Spleen (tissue), 11 donors: Measurements from ENCODE around the gene PKHD1. TPM values are rescaled to one million over a fixed set of nuclear protein-coding genes. Genes with fewer than 3 reads are reported as not detected.

Experiments used
- DNase-seq: peaks from one replicate; pipeline ENCODE4 v3.0.0-alpha.2; 2020
- H3K27ac ChIP-seq, 8 donors: fragments of 200-600 bp; sonication (generic) in 7 of 8; 1 replicate in 4 of 8; 2 replicates in 4 of 8; pipeline versions ENCODE4 v1.5.0 to v1.8.0; 2016 to 2021; ENCODE audit warnings: inconsistent platforms in 4 of 8, mild to moderate bottlenecking in 4 of 8, moderate library complexity in 1 of 8
- H3K27me3 ChIP-seq, 7 donors: fragments of 200-600 bp; sonication (generic) in 6 of 7; replicated peaks in 1 of 7; 1 replicate in 4 of 7; 2 replicates in 3 of 7; pipeline versions ENCODE4 v1.5.0 to v1.8.0; 2016 to 2021; ENCODE audit warnings: inconsistent platforms in 3 of 7, mild to moderate bottlenecking in 1 of 7
- H3K36me3 ChIP-seq, 6 donors: fragments of 200-600 bp; sonication (generic) in 5 of 6; 1 replicate in 4 of 6; 2 replicates in 2 of 6; pipeline versions ENCODE4 v1.5.0 to v1.8.0; 2016 to 2021; ENCODE audit warnings: inconsistent platforms in 2 of 6
- H3K4me1 ChIP-seq, 6 donors: fragments of 200-600 bp; sonication (generic) in 5 of 6; 1 replicate in 3 of 6; 2 replicates in 3 of 6; pipeline versions ENCODE4 v1.5.0 to v1.8.0; 2016 to 2021; ENCODE audit warnings: inconsistent platforms in 3 of 6
- H3K4me3 ChIP-seq, 8 donors: fragments of 200-600 bp; sonication (generic) in 7 of 8; 1 replicate in 4 of 8; 2 replicates in 4 of 8; pipeline versions ENCODE4 v1.5.0 to v1.8.0; 2016 to 2021; ENCODE audit warnings: inconsistent platforms in 4 of 8, mild to moderate bottlenecking in 4 of 8, moderate library complexity in 2 of 8
- H3K9me3 ChIP-seq, 8 donors: fragments of 200-600 bp; sonication (generic) in 7 of 8; 1 replicate in 4 of 8; 2 replicates in 4 of 8; pipeline versions ENCODE4 v1.5.0 to v1.8.0; 2016 to 2021; ENCODE audit warnings: inconsistent platforms in 4 of 8
- CTCF ChIP-seq, 11 experiments: fragments of 200-600 bp in 7 of 11; fragments of 450-650 bp in 4 of 11; sonication (generic) in 4 of 11; IDR thresholded peaks in 8 of 11; conservative IDR thresholded peaks in 3 of 11; 1 replicate in 7 of 11; 2 replicates in 4 of 11; pipeline versions ENCODE4 v1.4.0 to v1.8.0; 2016 to 2021; ENCODE audit warnings: antibody characterized with exemption in 11 of 11, inconsistent platforms in 4 of 11, mild to moderate bottlenecking in 1 of 11
- POLR2A ChIP-seq, 3 donors: fragments of 450-650 bp; IDR thresholded peaks; one replicate each; pipeline ENCODE4 v1.5.1; 2017; ENCODE audit warnings: antibody characterized with exemption in 3 of 3, mild to moderate bottlenecking in 1 of 3
- POLR2AphosphoS5 ChIP-seq, 3 donors: sonication (generic); formaldehyde crosslinking; IDR thresholded peaks; one replicate each; pipeline ENCODE4 v1.5.1; 2017; ENCODE audit warnings: antibody characterized with exemption in 3 of 3
- WGBS, 5 donors: extraction: QIAGEN DNeasy Blood & Tissue Kit in 3 of 5; methylation state at CpG; one replicate each; pipeline versions ENCODE4 v1.1.5 to v1.1.7; 2013 to 2018; 5-methylcytosine and 5-hydroxymethylcytosine counted together
- intact Hi-C: fragments of 100-400 bp; cut with DNase I; formaldehyde crosslinking; loops from one replicate; pipeline ENCODE4 v1.15.0; 2023; ENCODE audit warnings: low total_unique reads
- polyA plus RNA-seq, 3 donors: library from polyadenylated mRNA; stranded (reverse); fragments of 200-250 nt; gene quantifications; one replicate each; pipeline ENCODE4 v1.2.1, GENCODE V29; 2013
- total RNA-seq, 7 donors: library from RNA; depleted of rRNA in 3 of 7; stranded (reverse); fragments of >200 nt in 3 of 7; fragmentation: NEBNext Ultra II Directional in 4 of 7; extraction: Animal tissue kit (Norgen Biotek cat#: 25700) in 4 of 7; gene quantifications; one replicate each; pipeline versions ENCODE4 v1.1.0 to v1.2.1, GENCODE V29; 2016 to 2021
- donor health status: healthy with polysubstance abuse.
- donor health status: DM: no; HTN: no; CAD: no; lungs with moderate emphysema.
- donor health status: DM: no; HTN: no; CAD: no.
- donor health status: Bipolar disorder and iron deficiency.
- donor health status: healthy.
- donor health status: DM: no; HTN: no; CAD: no.
- donor health status: DM: yes; HTN: yes; CAD: no.

PKHD1 gene
- total and polyA plus RNA-seq, 10 donors = not detected

- H3K36me3 ChIP-seq = no peaks in the 10 kb centered on the region
- H3K27ac ChIP-seq = no peak overlapping the region
- WGBS, 5 donors = 81 to 94% (median 89%) methylated on average over 1 of the region's 1 CpG
- no peak for DNase-seq
- intact Hi-C loops = no loop called here
- no peak overlapping the region for H3K4me3 ChIP-seq
- TF ChIP-seq POLR2AphosphoS5 (IDR thresholded peaks at IDR 0.05) = no peak
- no peak for TF ChIP-seq POLR2A (IDR thresholded peaks at IDR 0.05)
- TF ChIP-seq CTCF (IDR thresholded peaks at IDR 0.05 in 8 of 11, conservative IDR thresholded peaks at IDR 0.05 in 3 of 11) = no peak
- no peaks in the 10 kb centered on the region for H3K27me3 ChIP-seq
- no peaks in the 10 kb centered on the region for H3K4me1 ChIP-seq
- peaks cover 0 to 8% (median 1%) of the 10 kb centered on the region in 8 donors for H3K9me3 ChIP-seq
Measured at GRCh38 chr6:51571168-51571567, 516.2 kb downstream of the PKHD1 start.

GRCh38 chr6:51570168-51570921 is 517.1 kb downstream of the PKHD1 start:
- DNase-seq = no peak
- Histone ChIP-seq H3K4me1 (no peaks in the 10 kb centered on the region), H3K27me3 (no peaks in the 10 kb centered on the region), H3K4me3 (no peak overlapping the region), H3K27ac (no peak overlapping the region), H3K9me3 (peaks cover 0 to 5% (median 0%) of the 10 kb centered on the region in 8 donors), H3K36me3 (no peaks in the 10 kb centered on the region)
- intact Hi-C loops = no loop called here
- WGBS, 5 donors = 82 to 91% (median 86%) methylated on average over 5 of the region's 5 CpGs
- TF ChIP-seq POLR2AphosphoS5 (IDR thresholded peaks at IDR 0.05) = no peak
- TF ChIP-seq POLR2A (IDR thresholded peaks at IDR 0.05) = no peak
- no peak for TF ChIP-seq CTCF (IDR thresholded peaks at IDR 0.05 in 8 of 11, conservative IDR thresholded peaks at IDR 0.05 in 3 of 11)

- H3K4me3 ChIP-seq = no peak overlapping the region
- H3K27me3 ChIP-seq = no peaks in the 10 kb centered on the region
- TF ChIP-seq POLR2AphosphoS5 (IDR thresholded peaks at IDR 0.05) (no peak), CTCF (IDR thresholded peaks at IDR 0.05 in 8 of 11, conservative IDR thresholded peaks at IDR 0.05 in 3 of 11) (no peak)
- peaks cover 0 to 5% (median 0%) of the 10 kb centered on the region in 8 donors for H3K9me3 ChIP-seq
- WGBS, 5 donors = 70 to 88% (median 80%) methylated on average over 1 of the region's 1 CpG
- no peak for DNase-seq
- no peak overlapping the region for H3K27ac ChIP-seq
- intact Hi-C loops = no loop called here
- no peaks in the 10 kb centered on the region for H3K36me3 ChIP-seq
- H3K4me1 ChIP-seq = no peaks in the 10 kb centered on the region
Measured at GRCh38 chr6:51569594-51569993, 517.8 kb downstream of the PKHD1 start.

- Histone ChIP-seq H3K27me3 (no peaks in the 10 kb centered on the region), H3K4me3 (no peak overlapping the region), H3K27ac (no peak overlapping the region), H3K36me3 (no peaks in the 10 kb centered on the region), H3K9me3 (no peaks in the 10 kb centered on the region), H3K4me1 (no peaks in the 10 kb centered on the region)
- 67 to 81% (median 74%) methylated on average over 2 of the region's 2 CpGs for WGBS, 5 donors
- TF ChIP-seq CTCF (IDR thresholded peaks at IDR 0.05 in 8 of 11, conservative IDR thresholded peaks at IDR 0.05 in 3 of 11) (no peak), POLR2AphosphoS5 (IDR thresholded peaks at IDR 0.05) (no peak), POLR2A (IDR thresholded peaks at IDR 0.05) (no peak)
- intact Hi-C loops = no loop called here
- DNase-seq = no peak
Measured at GRCh38 chr6:51568771-51569170, 518.6 kb downstream of the PKHD1 start.
